Measurements from ENCODE around the gene PRMT9.

Gene PRMT9

DNA sequence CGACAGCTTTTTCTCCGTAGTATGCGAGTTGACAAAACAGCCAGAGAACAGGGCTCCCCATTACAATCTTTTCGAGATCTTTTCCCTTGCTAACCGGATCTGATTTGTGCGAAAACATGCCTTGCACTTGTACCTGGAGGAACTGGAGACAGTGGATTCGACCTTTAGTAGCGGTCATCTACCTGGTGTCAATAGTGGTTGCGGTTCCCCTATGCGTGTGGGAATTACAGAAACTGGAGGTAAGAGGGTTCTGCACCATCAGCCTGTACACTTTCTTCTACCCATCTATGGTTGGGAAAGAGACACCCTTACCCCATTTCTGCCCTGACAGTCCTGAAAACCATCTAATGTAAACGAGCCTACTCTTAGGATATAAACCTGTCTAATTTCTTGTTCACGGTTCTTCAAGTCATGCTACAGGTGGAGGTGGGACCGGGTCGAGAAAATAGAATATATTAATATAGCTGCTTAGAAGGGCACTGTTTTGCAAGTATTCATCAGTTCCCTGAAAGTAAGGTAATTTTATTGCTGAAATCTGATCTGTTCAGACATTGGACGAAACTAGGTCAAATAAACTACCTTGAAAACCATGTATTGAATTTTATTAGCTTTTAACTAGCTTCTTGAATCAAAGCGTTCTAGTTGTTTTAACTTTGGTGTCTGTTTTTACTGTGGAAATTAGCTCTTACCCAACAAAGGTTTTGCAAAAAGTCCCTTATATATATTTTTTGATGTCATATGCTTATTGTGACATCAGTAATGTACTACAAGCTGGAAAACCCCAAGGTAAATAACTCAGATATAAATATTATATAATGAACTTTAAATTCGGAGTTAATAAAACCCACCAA, 65.9 kb downstream of the PRMT9 start:
- no peak for DNase-seq

DNA sequence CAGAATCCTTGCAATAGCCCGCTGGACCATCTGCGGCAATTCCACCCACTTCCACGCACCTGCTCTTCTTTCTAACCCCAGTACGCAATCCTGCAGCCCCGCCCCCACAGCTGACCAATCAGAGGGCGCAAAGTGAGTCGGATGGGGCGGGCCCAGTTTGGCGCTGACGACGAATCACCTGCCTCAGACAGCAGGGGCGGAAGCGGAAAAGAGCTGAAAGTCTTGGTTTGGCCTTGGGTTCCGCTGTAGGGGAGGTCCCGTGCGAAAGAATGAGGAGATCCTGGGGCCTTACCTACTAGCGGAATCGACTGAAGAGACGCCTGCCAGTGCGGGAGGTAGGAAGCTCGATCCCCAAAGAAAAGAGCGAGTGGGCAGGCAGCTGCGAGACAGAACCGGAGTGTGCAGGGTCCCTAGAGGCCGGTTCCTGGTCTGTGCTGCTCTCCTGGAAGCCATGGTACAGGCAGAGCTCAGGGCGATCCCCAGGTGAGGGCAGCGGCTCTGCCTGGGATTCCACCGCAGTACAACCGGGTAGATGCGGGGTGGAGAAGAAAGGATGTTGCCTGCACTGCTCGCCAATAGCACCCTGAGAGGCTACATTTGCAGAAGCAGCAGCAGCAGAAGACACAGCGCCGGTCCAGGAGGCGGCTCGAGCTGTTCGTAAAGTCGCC, 66.7 kb downstream of the PRMT9 start, which contains the start of gene TMEM184C:
Gene TMEM184C, plus strand, starts transcription at position 225 of the 668 bp plus-strand sequence. CDS start 560 bp downstream, outside the sequence.
- DNase-seq, result peak; percentile 92 to 98

DNA sequence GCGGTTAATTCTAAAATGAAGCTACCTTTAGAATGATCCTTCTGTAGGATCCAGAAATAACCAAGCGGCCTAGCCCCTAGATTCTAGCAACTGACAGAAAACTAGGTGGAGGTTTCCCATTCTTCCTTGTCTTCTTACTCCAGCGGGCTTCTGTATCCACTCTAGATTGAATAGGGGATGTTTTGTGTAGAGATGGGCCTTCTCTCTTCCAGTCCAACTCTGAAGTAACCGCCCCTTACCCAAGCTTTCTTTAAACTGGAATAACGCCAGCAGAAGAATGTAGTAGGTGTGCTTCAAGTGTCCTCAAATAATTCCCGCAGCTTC, 67.2 kb downstream of the PRMT9 start:
- no peak for DNase-seq

DNA sequence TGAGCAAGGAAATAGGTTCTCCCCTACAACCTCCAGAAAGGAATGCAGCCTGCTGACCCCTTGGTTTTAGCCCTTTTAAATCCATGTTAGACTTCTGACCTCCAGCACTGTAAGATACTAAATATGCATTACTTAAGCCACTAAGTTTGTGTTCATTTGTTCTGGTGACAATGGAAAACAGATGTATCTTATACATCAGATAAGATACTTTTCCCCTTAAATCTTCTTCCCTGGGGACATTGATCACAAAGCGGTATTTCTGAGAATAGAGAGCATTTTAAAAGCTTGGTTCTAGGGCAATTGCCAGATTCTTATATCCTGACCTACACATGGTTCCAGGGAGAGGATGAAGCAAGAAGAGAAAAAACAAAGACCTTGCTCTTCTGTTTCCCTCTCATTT, 73.3 kb downstream of the PRMT9 start:
- no peak for DNase-seq

DNA sequence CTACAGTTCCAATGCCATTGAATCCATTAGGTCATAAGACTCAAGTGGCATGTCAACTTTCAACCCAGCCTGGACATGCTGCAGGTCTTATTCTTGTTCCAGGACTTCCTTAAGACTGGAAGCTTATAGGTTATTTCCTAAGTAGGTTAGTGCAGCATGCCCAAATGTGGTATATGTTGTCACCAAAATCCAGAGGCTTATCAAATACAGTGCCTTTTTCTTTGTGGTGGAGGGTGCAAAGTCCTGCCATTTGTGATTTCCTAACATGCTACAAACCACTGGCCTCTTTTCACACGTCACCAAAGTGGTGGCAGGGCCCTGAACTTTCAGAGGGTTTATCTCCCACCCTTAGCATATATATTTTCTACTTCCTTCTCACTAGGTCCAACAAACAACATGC, 76.5 kb downstream of the PRMT9 start:
- no peak for DNase-seq

DNA sequence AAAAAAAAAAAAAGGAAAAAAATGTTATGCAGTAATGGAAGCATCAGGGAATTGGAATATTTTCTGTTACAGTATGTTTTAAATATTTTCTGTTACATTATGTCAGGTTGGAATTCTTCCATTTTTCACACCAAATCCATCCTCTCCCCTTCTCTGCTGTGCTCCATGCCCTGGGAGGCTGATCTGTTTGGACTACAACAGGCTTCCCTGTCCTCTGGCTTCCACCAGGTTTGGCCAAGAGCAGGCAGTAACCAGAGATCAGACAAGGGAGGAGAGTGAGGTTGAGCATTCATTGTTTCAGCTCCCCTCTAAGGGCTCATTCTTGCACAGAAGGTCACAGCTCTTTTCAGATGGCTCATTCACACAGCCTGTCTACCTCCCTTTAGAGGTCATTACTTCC, 78.5 kb downstream of the PRMT9 start:
- no peak for DNase-seq

DNA sequence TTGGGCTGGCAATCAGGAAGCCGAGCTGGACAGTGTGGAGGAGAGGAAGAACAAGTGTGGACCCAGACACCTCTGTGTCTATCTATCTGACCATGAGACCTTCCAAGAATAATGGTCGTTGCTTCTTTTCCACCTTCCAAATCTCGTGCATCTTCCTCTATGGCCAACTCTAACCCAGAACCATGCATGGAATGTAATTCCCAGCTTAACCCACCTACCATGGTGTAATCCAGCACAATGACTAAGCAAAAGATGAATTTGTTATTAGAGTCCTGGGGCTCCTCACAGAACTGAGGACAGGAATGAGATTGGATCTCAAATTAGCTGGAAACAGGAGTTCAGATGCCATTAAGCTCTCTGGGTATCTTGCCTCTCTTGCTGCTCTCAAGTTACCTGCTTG, 84.2 kb downstream of the PRMT9 start:
- no peak for DNase-seq

DNA sequence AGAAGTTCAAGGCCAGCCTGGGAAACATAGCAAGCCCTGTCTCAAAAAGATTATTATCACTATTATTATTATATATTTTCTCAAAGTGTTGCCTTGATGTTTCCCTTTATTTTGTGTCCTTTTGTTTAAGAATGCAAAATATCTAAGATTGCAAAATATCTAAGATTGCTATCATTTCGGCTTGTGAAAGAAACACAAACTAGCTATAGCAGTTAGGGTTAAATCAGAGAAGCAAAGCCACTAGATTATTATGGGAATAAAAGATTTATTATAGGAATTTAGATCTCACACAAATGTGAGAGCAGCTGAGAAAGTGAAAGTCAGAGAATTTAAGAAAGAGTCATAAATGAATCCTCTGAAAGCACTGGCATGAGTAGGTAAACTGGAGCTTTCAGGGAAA, 84.8 kb downstream of the PRMT9 start:
- no peak for DNase-seq

DNA sequence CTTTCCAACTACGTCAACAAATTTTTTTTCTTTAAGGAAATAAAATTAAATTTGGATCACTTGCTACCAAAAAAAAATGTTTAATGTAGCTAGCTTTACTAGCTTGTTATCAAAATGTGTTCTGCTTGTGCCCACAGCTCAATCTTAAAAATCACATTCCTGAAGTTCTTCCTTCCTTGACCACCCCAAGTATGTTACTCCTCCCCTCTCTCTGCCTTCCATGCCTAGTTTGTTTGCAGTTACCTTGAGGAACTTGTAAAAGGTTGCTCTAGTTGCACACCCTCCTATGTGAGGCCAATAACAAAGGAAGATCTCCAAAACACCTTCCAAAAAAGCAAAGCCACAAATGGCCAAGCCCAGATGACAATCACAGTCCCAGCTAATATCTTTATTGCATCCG, 86.4 kb downstream of the PRMT9 start:
- DNase-seq, result no peak

DNA sequence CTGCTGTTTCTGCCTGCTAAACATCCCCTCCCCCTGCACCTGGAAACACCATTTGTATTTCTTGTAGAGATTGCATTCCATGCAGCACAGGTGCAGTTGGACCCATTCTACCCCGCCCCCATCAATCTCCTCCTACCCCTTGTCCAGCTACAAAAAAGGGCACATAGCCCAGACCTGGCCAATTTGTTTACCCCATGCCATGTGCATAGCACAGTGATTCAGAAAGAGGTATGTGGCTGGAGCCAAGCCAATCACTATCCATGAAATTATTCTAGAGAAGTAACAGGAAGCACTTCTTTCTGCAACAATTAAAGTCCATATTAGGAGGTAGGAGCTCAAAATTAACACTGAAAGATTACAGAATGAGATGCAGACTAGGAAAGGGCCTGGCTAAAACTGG, 87.0 kb downstream of the PRMT9 start:
- DNase-seq, result no peak

DNA sequence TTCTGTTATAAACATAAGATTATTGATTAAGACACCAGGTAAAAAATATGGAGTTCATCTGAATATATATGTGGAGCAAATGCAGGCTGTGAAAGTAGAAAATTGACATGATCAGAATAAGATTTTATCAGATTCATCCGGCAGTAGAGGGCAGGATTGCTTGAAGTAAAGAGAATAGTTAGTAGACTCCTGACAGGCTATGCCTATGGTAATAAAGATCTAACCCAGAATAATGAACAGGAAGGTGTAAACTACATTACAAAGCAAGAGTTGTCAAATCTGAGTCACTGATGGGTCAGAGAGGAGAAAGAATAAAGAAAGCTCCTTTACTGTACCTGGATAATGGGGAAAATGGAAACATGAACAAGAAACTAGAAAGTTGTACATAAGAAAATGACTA, 87.6 kb downstream of the PRMT9 start:
- DNase-seq, result no peak

DNA sequence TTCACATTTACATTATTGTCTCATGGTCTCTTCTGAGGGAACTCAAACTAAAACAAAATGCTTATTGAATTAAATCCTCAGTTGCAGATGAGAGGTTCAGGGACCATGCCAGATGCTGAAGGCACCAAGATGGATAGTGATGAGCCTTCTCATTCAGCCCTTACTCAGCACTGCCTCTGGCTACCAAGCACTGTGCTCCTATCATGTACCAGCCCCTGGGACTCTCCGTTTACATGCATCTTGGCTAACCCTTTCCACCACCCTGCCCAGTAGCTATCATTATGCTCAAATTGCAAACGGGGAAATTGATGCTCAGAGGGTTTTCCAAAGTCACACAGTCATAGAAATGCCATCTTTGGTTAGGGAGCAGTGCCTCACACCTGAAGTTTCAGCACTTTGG, 89.4 kb downstream of the PRMT9 start:
- DNase-seq, result no peak

DNA sequence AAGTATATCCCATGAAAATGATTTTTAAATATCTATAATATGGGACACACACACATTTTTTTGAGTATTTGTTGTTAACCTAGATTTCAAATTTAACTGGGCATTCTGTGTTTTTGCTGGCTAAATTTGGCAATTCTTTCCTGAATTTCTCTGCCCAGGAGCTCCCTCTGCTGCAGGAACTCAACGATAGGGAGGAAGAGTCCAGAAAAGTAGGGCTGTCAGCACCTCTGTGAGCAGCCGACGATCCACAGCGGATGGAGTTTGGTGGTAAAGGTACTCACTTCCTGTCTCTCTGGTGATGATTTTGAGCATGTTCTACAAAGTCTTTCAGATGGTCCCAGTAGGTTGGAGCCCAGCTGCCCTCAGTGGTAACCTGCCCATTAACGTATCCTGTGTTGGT, 89.9 kb downstream of the PRMT9 start:
- no peak for DNase-seq

DNA sequence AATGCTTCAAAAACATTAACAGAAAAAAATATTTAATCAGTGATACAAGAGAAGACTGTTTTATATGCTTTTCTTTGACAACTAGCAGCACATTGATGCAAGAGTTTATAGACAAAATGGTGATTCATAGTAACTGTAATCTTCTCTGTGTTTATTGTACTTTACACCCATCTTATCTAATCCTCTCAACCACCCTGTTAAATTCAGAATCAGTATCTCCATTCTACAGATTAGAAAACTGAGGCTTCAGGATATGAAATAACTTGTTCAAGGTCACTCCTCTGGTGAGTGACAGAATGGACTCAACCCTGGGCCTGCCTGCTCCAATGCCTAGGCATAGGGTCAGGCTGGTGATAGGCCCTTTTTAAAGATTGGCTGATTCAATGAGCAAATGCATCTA, 92.9 kb downstream of the PRMT9 start:
- DNase-seq, result no peak

DNA sequence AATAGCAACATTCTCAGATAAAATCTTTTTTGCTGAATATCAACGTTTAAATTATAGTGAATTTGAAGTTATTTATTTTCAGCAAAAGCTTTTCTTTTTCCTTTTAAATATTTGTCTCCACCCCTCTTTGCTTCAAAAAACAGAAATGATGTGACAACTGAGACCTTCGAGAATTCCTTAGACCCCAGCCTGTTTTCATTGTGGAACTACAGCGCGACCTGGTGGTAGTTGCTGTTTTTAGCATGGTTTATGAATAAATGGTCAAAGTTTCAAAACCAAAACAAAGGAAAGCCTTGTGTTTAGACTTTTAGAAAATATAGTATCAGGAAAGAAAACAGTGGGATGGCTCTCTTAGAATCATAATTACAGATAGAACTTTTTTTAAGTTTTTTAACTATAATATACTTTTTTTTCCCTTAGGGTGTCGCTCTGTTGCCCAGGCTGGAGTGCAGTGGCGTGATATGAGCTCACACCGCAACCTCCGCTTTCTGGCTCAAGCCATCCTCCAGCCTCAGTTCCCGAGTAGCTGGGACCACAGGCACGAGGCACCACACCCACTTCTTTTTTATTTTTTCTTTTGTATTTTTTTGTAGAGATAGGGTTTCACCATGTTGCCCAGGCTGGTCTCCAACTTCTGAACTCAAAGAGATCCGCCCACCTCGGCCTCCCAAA, 93.6 kb downstream of the PRMT9 start:
- DNase-seq, result peak; percentile 17 to 50

DNA sequence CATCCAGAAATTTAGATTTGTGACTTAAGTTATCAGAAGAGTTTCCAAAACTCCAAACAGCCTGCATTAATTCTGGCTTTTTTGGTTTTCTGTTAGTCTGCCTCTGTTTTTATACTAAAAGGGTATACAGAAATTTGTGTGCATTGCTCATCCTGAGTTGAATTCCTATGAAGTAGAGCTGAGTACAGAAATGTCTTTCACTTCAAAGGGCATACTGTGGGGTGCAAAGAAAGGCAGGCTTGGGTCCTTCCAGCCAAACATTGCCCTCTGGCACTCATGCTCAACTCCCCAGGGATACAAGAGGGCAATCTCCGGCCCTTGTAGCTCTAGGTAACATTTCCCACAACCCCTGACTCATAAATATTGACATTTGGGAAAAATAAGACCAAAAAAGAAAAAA, 94.4 kb downstream of the PRMT9 start:
- DNase-seq, result no peak
